ENCODE results near the gene COL19A1.

Gene COL19A1

GRCh38 chr6:70072540-70073179, 206.3 kb downstream of the COL19A1 start:
- no peak for DNase-seq (ENCODE audit: low spot score)
- TF ChIP-seq CTCF (IDR thresholded peaks at IDR 0.05; ENCODE audit: extremely low read depth, missing control alignments) = no peak

GRCh38 chr6:70073637-70074036, 207.3 kb downstream of the COL19A1 start:
- DNase-seq (ENCODE audit: low spot score) = no peak
- no peak for TF ChIP-seq CTCF (IDR thresholded peaks at IDR 0.05; ENCODE audit: extremely low read depth, missing control alignments)

GRCh38 chr6:70079241-70079640, 212.9 kb downstream of the COL19A1 start:
- no peak for TF ChIP-seq CTCF (IDR thresholded peaks at IDR 0.05; ENCODE audit: extremely low read depth, missing control alignments)
- no peak for DNase-seq (ENCODE audit: low spot score)

- DNase-seq (ENCODE audit: low spot score) = no peak
- TF ChIP-seq CTCF (IDR thresholded peaks at IDR 0.05; ENCODE audit: extremely low read depth, missing control alignments) = no peak
Measured at GRCh38 chr6:70080443-70081070, 214.2 kb downstream of the COL19A1 start.

- no peak for DNase-seq (ENCODE audit: low spot score)
- TF ChIP-seq CTCF (IDR thresholded peaks at IDR 0.05; ENCODE audit: extremely low read depth, missing control alignments) = no peak
Measured at GRCh38 chr6:70082830-70083229, 216.5 kb downstream of the COL19A1 start.

- TF ChIP-seq CTCF (IDR thresholded peaks at IDR 0.05; ENCODE audit: extremely low read depth, missing control alignments) = no peak
- DNase-seq (ENCODE audit: low spot score) = no peak
Measured at GRCh38 chr6:70086806-70087205, 220.4 kb downstream of the COL19A1 start.

- no peak for TF ChIP-seq CTCF (IDR thresholded peaks at IDR 0.05; ENCODE audit: extremely low read depth, missing control alignments)
- no peak for DNase-seq (ENCODE audit: low spot score)
Measured at GRCh38 chr6:70094156-70094555, 227.8 kb downstream of the COL19A1 start.
